ENCODE results near the gene PRDX6.

- TF ChIP-seq ZSCAN30 (tag by site-specific recombination; IDR thresholded peaks at IDR 0.05) (no peak), ZNF148 (tag by site-specific recombination; IDR thresholded peaks at IDR 0.05; ENCODE audit: borderline replicate concordance) (no peak), CTCF (tag by site-specific recombination; IDR thresholded peaks at IDR 0.05) (no peak), ZXDB (tag by site-specific recombination; IDR thresholded peaks at IDR 0.05) (no peak), ZNF645 (tag by site-specific recombination; IDR thresholded peaks at IDR 0.05) (no peak)
These were observed 4.1 kb downstream of the PRDX6 start for GRCh38 chr1:173481195-173481772.
